ENCODE results near the gene TYW3.
"Not testable (repeated sequence)": the region's sequence is repeated elsewhere in the genome, so short reads cannot be mapped to it uniquely, and the experiment has no call there.

The TYW3 gene

DNA sequence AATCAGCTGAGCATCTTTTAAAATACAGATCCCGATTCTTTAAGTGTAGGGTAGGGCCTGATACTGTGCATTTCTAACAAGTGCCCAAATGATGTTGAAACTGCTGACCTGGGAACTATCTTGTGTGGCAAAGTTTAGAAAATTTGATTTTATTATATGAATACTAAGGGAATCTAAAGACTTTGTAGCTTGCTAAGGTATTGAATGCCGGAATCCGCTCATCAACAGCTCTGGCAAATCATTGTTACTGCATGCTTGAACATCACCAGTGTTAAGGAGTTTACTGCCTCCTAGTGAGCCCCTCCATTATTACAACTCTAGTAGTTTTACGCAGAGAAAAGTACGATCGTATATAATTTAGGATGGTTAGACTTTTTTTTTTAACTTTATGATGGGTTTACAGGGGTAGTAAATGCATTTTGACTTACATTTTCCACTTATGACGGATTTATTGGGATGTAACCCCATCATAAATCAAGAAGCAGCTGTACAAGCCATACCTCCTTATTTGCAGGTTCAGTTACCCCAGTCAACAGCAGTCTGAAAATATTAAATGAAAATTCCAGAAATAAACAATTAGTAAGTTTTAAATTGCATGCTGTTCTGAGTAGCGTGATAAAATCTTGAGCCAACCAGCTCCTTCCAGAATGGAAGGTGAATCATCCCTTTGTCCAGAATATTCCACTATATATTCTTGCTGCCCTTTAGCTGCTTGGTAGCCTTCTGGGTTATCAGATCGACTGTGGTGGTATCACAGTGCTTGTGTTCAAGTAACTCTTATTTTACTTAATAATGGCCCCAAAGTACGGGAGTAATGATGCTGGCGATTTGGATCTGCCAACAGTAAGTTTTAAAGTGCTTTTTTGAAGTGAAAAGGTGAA lies 892 bp downstream of the TYW3 start:
- 69% methylated on average over 8 of the region's 11 CpGs for WGBS

DNA sequence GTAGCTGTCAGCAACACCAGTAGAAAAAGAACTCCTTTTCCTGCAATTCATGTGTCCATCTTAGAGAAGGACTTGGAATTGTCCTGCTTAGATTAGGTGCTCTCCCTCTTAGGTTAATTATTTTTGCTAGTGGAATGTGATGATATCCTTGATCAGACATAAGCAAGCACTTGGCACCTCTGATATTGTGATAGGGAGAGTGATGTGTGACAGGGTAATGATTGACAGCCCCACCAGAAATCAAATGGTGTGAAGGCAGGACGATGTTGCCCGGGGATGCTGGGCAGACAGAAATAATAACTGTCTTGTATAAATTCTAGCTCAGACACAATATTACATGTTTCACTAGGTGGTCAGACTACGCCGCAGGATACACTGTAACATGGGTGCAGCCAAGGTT lies 4.4 kb downstream of the TYW3 start:
- peaks cover 8% of the 10 kb centered on the region for H3K9me3 ChIP-seq (ENCODE audit: control insufficient read depth, low read length)
- WGBS, result 90% methylated on average over 4 of the region's 4 CpGs
- H3K18ac ChIP-seq (ENCODE audit: low read depth in 1 of 2, low read length in 2 of 2), result no peak overlapping the region
- H4K8ac ChIP-seq (ENCODE audit: low read length), result no peak overlapping the region
- H3K23ac ChIP-seq (ENCODE audit: low read length in 2 of 2), result no peak overlapping the region
- no peaks in the 10 kb centered on the region for H3K27me3 ChIP-seq (ENCODE audit: control insufficient read depth in 1 of 2, insufficient read depth in 1 of 2, low read length in 2 of 2)
- no peak overlapping the region for H3K14ac ChIP-seq (ENCODE audit: low read length in 2 of 2)
- H2BK15ac ChIP-seq (ENCODE audit: low read depth, poor library complexity, severe bottlenecking), result no peak overlapping the region
- no peak overlapping the region for H3K9ac ChIP-seq (ENCODE audit: low read length)
- H3K4ac ChIP-seq (ENCODE audit: low read depth in 1 of 2, low read length in 2 of 2), result no peak overlapping the region
- peaks cover 6% of the 10 kb centered on the region for H3K79me1 ChIP-seq (replicated peaks; ENCODE audit: low read length, poor library complexity, severe bottlenecking)
- no peak overlapping the region for H4K91ac ChIP-seq (ENCODE audit: low read length)
- DNase-seq, result no peak
- H3K4me1 ChIP-seq (ENCODE audit: control insufficient read depth, insufficient read depth, low read depth, low read length), result peaks cover 3% of the 10 kb centered on the region
- no peak overlapping the region for H2BK5ac ChIP-seq (ENCODE audit: low read depth, low read length, poor library complexity, severe bottlenecking)
- no peak overlapping the region for H2BK12ac ChIP-seq (ENCODE audit: low read length in 2 of 2)
- no peak overlapping the region for H2BK120ac ChIP-seq (ENCODE audit: low read depth, low read length)
- peaks cover 0 to 54% of the 10 kb centered on the region in 2 experiments for H3K36me3 ChIP-seq (ENCODE audit: control insufficient read depth in 1 of 2, insufficient read depth in 2 of 2, low read depth in 1 of 2, low read length in 2 of 2)
- H3K4me3 ChIP-seq (ENCODE audit: insufficient read depth in 1 of 2, low read depth in 1 of 2, low read length in 2 of 2), result no peak overlapping the region
- no peak overlapping the region for H3K4me2 ChIP-seq (ENCODE audit: low read length, poor library complexity, severe bottlenecking)
- H2AFZ ChIP-seq (ENCODE audit: low read depth, low read length), result no peak overlapping the region
- no peak overlapping the region for H3K27ac ChIP-seq (ENCODE audit: low read length, poor library complexity, severe bottlenecking)
- no peak overlapping the region for H2AK5ac ChIP-seq (ENCODE audit: low read length, severe bottlenecking)

More for the DNA sequence above, 892 bp downstream of the TYW3 start:
- H3K79me1 ChIP-seq (replicated peaks; ENCODE audit: low read length, poor library complexity, severe bottlenecking), result peaks cover 3% of the 10 kb centered on the region
- H3K36me3 ChIP-seq (ENCODE audit: control insufficient read depth in 1 of 2, insufficient read depth in 2 of 2, low read depth in 1 of 2, low read length in 2 of 2), result peaks cover 0 to 23% of the 10 kb centered on the region in 2 experiments
- peak overlapping the region; percentile 62 for H3K27ac ChIP-seq (ENCODE audit: low read length, poor library complexity, severe bottlenecking)
- peaks cover 4% of the 10 kb centered on the region for H3K9me3 ChIP-seq (ENCODE audit: control insufficient read depth, low read length)
- no peak overlapping the region for H3K14ac ChIP-seq (ENCODE audit: low read length in 2 of 2)
- no peak overlapping the region for H3K23ac ChIP-seq (ENCODE audit: low read length in 2 of 2)
- H3K4me3 ChIP-seq (ENCODE audit: insufficient read depth in 1 of 2, low read depth in 1 of 2, low read length in 2 of 2), result peak overlapping the region in 1 of 2 experiments; percentile 99
- no peak overlapping the region for H2AK5ac ChIP-seq (ENCODE audit: low read length, severe bottlenecking)
- peak overlapping the region; percentile 99 for H3K9ac ChIP-seq (ENCODE audit: low read length)
- no peak overlapping the region for H2BK120ac ChIP-seq (ENCODE audit: low read depth, low read length)
- H3K4me2 ChIP-seq (ENCODE audit: low read length, poor library complexity, severe bottlenecking), result peak overlapping the region; percentile 59
- no peak overlapping the region for H3K4ac ChIP-seq (ENCODE audit: low read depth in 1 of 2, low read length in 2 of 2)
- no peak overlapping the region for H2BK15ac ChIP-seq (ENCODE audit: low read depth, poor library complexity, severe bottlenecking)
- no peak overlapping the region for H3K18ac ChIP-seq (ENCODE audit: low read depth in 1 of 2, low read length in 2 of 2)
- H2BK12ac ChIP-seq (ENCODE audit: low read length in 2 of 2), result no peak overlapping the region
- no peaks in the 10 kb centered on the region for H3K27me3 ChIP-seq (ENCODE audit: control insufficient read depth in 1 of 2, insufficient read depth in 1 of 2, low read length in 2 of 2)
- DNase-seq, result peak; percentile 72
- no peak overlapping the region for H4K91ac ChIP-seq (ENCODE audit: low read length)
- H3K4me1 ChIP-seq (ENCODE audit: control insufficient read depth, insufficient read depth, low read depth, low read length), result peaks cover 7% of the 10 kb centered on the region
- H4K8ac ChIP-seq (ENCODE audit: low read length), result no peak overlapping the region
- H2AFZ ChIP-seq (ENCODE audit: low read depth, low read length), result no peak overlapping the region
- no peak overlapping the region for H2BK5ac ChIP-seq (ENCODE audit: low read depth, low read length, poor library complexity, severe bottlenecking)

DNA sequence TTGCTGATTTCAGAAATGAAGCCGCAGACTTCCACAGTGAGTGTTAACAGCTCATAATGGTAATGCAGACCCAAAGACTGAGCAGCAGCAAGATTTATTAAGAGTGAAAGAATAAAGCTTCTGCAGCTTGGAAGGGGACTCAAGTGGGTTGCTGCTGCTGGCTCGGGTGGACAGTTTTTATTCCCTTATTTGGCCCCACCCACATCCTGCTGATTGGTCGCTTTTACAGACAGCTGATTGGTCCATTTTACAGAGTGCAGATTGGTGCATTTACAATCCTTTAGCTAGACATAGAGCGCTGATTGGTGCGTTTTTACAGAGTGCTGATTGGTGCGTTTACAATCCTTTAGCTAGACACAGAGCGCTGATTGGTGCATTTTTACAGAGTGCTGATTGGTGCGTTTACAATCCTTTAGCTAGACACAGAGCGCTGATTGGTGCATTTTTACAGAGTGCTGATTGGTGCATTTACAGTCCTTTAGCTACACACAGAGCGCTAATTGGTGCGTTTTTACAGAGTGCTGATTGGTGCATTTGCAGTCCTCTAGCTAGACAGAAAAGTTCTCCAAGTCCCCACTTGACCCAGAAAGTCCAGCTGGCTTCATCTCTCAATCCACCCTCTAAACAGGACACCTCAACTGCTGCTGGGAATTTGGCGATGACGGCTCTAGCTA lies 7.5 kb downstream of the TYW3 start:
- not testable (repeated sequence) for H3K27ac ChIP-seq (ENCODE audit: low read length, poor library complexity, severe bottlenecking); H2AFZ ChIP-seq (ENCODE audit: low read depth, low read length); H3K27me3 ChIP-seq (ENCODE audit: control insufficient read depth in 1 of 2, insufficient read depth in 1 of 2, low read length in 2 of 2); H3K14ac ChIP-seq (ENCODE audit: low read length in 2 of 2); H2BK120ac ChIP-seq (ENCODE audit: low read depth, low read length); H2BK15ac ChIP-seq (ENCODE audit: low read depth, poor library complexity, severe bottlenecking); H3K9ac ChIP-seq (ENCODE audit: low read length); H3K4me1 ChIP-seq (ENCODE audit: control insufficient read depth, insufficient read depth, low read depth, low read length); H4K8ac ChIP-seq (ENCODE audit: low read length); H3K4me2 ChIP-seq (ENCODE audit: low read length, poor library complexity, severe bottlenecking); H4K91ac ChIP-seq (ENCODE audit: low read length); DNase-seq; H3K4me3 ChIP-seq (ENCODE audit: insufficient read depth in 1 of 2, low read depth in 1 of 2, low read length in 2 of 2); H2AK5ac ChIP-seq (ENCODE audit: low read length, severe bottlenecking); H3K4ac ChIP-seq (ENCODE audit: low read depth in 1 of 2, low read length in 2 of 2); H3K79me1 ChIP-seq (replicated peaks; ENCODE audit: low read length, poor library complexity, severe bottlenecking); H3K18ac ChIP-seq (ENCODE audit: low read depth in 1 of 2, low read length in 2 of 2); H2BK5ac ChIP-seq (ENCODE audit: low read depth, low read length, poor library complexity, severe bottlenecking); H3K23ac ChIP-seq (ENCODE audit: low read length in 2 of 2); H2BK12ac ChIP-seq (ENCODE audit: low read length in 2 of 2)
- H3K9me3 ChIP-seq (ENCODE audit: control insufficient read depth, low read length), result peaks cover 16% of the 10 kb centered on the region
- WGBS, result 95% methylated on average over 10 of the region's 13 CpGs
- H3K36me3 ChIP-seq (ENCODE audit: control insufficient read depth in 1 of 2, insufficient read depth in 2 of 2, low read depth in 1 of 2, low read length in 2 of 2), result peaks cover 7 to 84% of the 10 kb centered on the region in 2 experiments

DNA sequence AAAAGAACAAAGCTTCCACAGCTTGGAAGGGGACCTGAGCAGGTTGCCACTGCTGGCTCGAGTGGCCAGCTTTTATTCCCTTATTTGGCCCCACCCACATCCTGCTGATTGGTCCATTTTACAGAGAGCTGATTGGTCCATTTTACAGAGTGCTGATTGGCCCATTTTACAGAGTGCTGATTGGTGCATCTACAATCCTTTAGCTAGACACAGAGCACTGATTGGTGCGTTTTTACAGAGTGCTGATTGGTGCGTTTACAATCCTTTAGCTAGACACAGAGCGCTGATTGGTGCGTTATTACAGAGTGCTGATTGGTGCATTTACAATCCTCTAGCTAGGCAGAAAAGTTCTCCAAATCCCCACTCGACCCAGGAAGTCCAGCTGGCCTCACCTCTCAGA lies 12.3 kb downstream of the TYW3 start:
- not testable (repeated sequence) for H3K4me2 ChIP-seq (ENCODE audit: low read length, poor library complexity, severe bottlenecking); H3K9me3 ChIP-seq (ENCODE audit: control insufficient read depth, low read length); H3K4me1 ChIP-seq (ENCODE audit: control insufficient read depth, insufficient read depth, low read depth, low read length); H3K79me1 ChIP-seq (replicated peaks; ENCODE audit: low read length, poor library complexity, severe bottlenecking); H3K14ac ChIP-seq (ENCODE audit: low read length in 2 of 2); H3K18ac ChIP-seq (ENCODE audit: low read depth in 1 of 2, low read length in 2 of 2); H4K91ac ChIP-seq (ENCODE audit: low read length); H3K4me3 ChIP-seq (ENCODE audit: insufficient read depth in 1 of 2, low read depth in 1 of 2, low read length in 2 of 2); H3K27ac ChIP-seq (ENCODE audit: low read length, poor library complexity, severe bottlenecking); H3K4ac ChIP-seq (ENCODE audit: low read depth in 1 of 2, low read length in 2 of 2); H3K27me3 ChIP-seq (ENCODE audit: control insufficient read depth in 1 of 2, insufficient read depth in 1 of 2, low read length in 2 of 2); H3K9ac ChIP-seq (ENCODE audit: low read length); H3K23ac ChIP-seq (ENCODE audit: low read length in 2 of 2); H2AK5ac ChIP-seq (ENCODE audit: low read length, severe bottlenecking); H2BK15ac ChIP-seq (ENCODE audit: low read depth, poor library complexity, severe bottlenecking); DNase-seq; H2BK120ac ChIP-seq (ENCODE audit: low read depth, low read length); H2BK5ac ChIP-seq (ENCODE audit: low read depth, low read length, poor library complexity, severe bottlenecking); H4K8ac ChIP-seq (ENCODE audit: low read length); H2AFZ ChIP-seq (ENCODE audit: low read depth, low read length); H2BK12ac ChIP-seq (ENCODE audit: low read length in 2 of 2)
- peaks cover 7 to 78% of the 10 kb centered on the region in 2 experiments for H3K36me3 ChIP-seq (ENCODE audit: control insufficient read depth in 1 of 2, insufficient read depth in 2 of 2, low read depth in 1 of 2, low read length in 2 of 2)
- 88% methylated on average over 5 of the region's 6 CpGs for WGBS

All from mesenchymal stem cell (in vitro differentiated cells and primary cell).